HEK293T (cell line): ENCODE data around the gene SELENOO.

Source experiments
- FOXK2 ChIP-seq: fragments of 450-650 bp; IDR thresholded peaks from 2 replicates; pipeline ENCODE4 v1.6.1; 2016; ENCODE audit warnings: mild to moderate bottlenecking
- FOXM1 ChIP-seq: fragments of 450-650 bp; IDR thresholded peaks from 2 replicates; pipeline ENCODE4 v1.6.1; 2017; ENCODE audit warnings: mild to moderate bottlenecking, borderline replicate concordance
- NFRKB ChIP-seq: fragments of 450-650 bp; IDR thresholded peaks from 2 replicates; pipeline ENCODE4 v1.6.1; 2016; ENCODE audit warnings: mild to moderate bottlenecking, moderate library complexity
- PKNOX1 ChIP-seq: fragments of 450-650 bp; IDR thresholded peaks from 2 replicates; pipeline ENCODE4 v1.6.1; 2016
- SP1 ChIP-seq: fragments of 450-650 bp; IDR thresholded peaks from 2 replicates; pipeline ENCODE4 v1.6.1; 2017
- SUZ12 ChIP-seq: fragments of 450-650 bp; IDR thresholded peaks from 2 replicates; pipeline ENCODE4 v1.6.1; 2016; ENCODE audit warnings: mild to moderate bottlenecking

- TF ChIP-seq SP1 (no peak), SUZ12 (no peak), PKNOX1 (no peak), FOXM1 (no peak), NFRKB (no peak), FOXK2 (no peak)
These were observed 45.7 kb downstream of the SELENOO start for GRCh38 chr22:50246242-50247175.
